Measurements from ENCODE around the gene GPR17. TPM values are rescaled to one million over a fixed set of nuclear protein-coding genes. Genes with fewer than 3 reads are reported as not detected.

Gene GPR17
- total RNA-seq, 4 donors from 2014 or later: not detected

- TF ChIP-seq CTCF (IDR thresholded peaks at IDR 0.05) (no peak), POLR2A (IDR thresholded peaks at IDR 0.05) (no peak)
- Histone ChIP-seq H3K27ac (peak overlapping the region in 3 of 4 donors; percentile 59 to 83 (median 60)), H3K9me3 (no peaks in the 10 kb centered on the region), H3K4me3 (no peak overlapping the region), H3K27me3 (no peaks in the 10 kb centered on the region), H3K36me3 (peaks cover 0 to 39% (median 0%) of the 10 kb centered on the region in 3 donors), H3K4me1 (peaks cover 0 to 74% (median 30%) of the 10 kb centered on the region in 4 donors)
- peak in 1 of 3 donors; percentile 54 for DNase-seq
These were observed 7.4 kb upstream of the GPR17 start for GRCh38 chr2:127638361-127639110.

- peaks cover 0 to 34% (median 0%) of the 10 kb centered on the region in 3 donors for H3K36me3 ChIP-seq
- H3K4me1 ChIP-seq: peaks cover 0 to 69% (median 29%) of the 10 kb centered on the region in 4 donors
- no peak for DNase-seq
- no peaks in the 10 kb centered on the region for H3K9me3 ChIP-seq
- peak overlapping the region in 3 of 4 donors; percentile 59 to 83 (median 60) for H3K27ac ChIP-seq
- no peaks in the 10 kb centered on the region for H3K27me3 ChIP-seq
- H3K4me3 ChIP-seq: no peak overlapping the region
- TF ChIP-seq POLR2A (IDR thresholded peaks at IDR 0.05) (no peak), CTCF (IDR thresholded peaks at IDR 0.05) (no peak)
These were observed 6.9 kb upstream of the GPR17 start for GRCh38 chr2:127639111-127639474.

- no peak for TF ChIP-seq POLR2A (IDR thresholded peaks at IDR 0.05)
- TF ChIP-seq CTCF (IDR thresholded peaks at IDR 0.05): peak in 1 of 6 experiments; percentile 14
- Histone ChIP-seq H3K27ac (peak overlapping the region in 3 of 4 donors; percentile 5 to 83 (median 43)), H3K27me3 (no peaks in the 10 kb centered on the region), H3K9me3 (no peaks in the 10 kb centered on the region), H3K4me1 (peaks cover 0 to 63% (median 25%) of the 10 kb centered on the region in 4 donors), H3K36me3 (peaks cover 0 to 22% (median 0%) of the 10 kb centered on the region in 3 donors), H3K4me3 (peak overlapping the region in 1 of 4 donors; percentile 9)
- peak in 2 of 3 donors; percentile 84 for DNase-seq
These were observed 5.6 kb upstream of the GPR17 start for GRCh38 chr2:127640082-127641072.

DNA sequence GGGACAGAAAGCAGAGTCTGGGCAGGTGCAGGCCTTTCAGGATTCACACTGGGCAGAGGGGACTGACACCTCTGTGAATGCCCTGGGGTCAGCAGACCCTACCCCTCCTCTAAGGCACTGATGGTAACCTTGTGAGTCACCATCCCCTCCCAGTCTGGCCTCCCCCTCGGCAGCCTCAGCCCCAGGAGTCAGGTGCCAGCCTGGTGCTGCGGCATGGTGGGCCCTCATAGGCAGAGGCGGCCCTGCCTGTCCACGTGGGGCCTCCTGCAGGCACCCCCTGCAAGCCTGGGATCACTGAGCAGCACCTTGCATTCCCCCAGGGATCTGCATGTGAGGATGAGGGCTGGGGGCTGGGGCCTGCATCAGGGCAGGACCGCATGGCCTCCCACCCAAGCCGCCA is 4.8 kb upstream of the GPR17 start:
- DNase-seq: no peak
- Histone ChIP-seq H3K4me3 (no peak overlapping the region), H3K36me3 (peaks cover 0 to 20% (median 0%) of the 10 kb centered on the region in 3 donors), H3K27me3 (no peaks in the 10 kb centered on the region), H3K4me1 (peaks cover 0 to 63% (median 25%) of the 10 kb centered on the region in 4 donors), H3K27ac (peak overlapping the region in 1 of 4 donors; percentile 83), H3K9me3 (no peaks in the 10 kb centered on the region)
- TF ChIP-seq POLR2A (IDR thresholded peaks at IDR 0.05) (no peak), CTCF (IDR thresholded peaks at IDR 0.05) (no peak)

GRCh38 chr2:127641846-127642507 is 4.0 kb upstream of the GPR17 start:
- Histone ChIP-seq H3K9me3 (no peaks in the 10 kb centered on the region), H3K36me3 (peaks cover 0 to 14% (median 0%) of the 10 kb centered on the region in 3 donors), H3K27me3 (no peaks in the 10 kb centered on the region), H3K4me1 (peaks cover 0 to 54% (median 27%) of the 10 kb centered on the region in 4 donors), H3K4me3 (peak overlapping the region in 1 of 4 donors; percentile 27), H3K27ac (peak overlapping the region in 1 of 4 donors; percentile 83)
- peak in 1 of 3 donors; percentile 61 for DNase-seq
- TF ChIP-seq CTCF (IDR thresholded peaks at IDR 0.05) (no peak), POLR2A (IDR thresholded peaks at IDR 0.05) (no peak)
